SU-DHL-6 (cell line): ENCODE data around the gene NOC2L.
"Not testable (repeated sequence)": the region's sequence is repeated elsewhere in the genome, so short reads cannot be mapped to it uniquely, and the experiment has no call there.

ENCODE experiments used
- EZH2phosphoT487 ChIP-seq: fragments of 200-600 bp; sonication (generic), shearing (Covaris generic); conservative IDR thresholded peaks from 2 replicates; pipeline ENCODE4 v1.6.1; 2018; ENCODE audit warnings: mild to moderate bottlenecking, antibody characterized with exemption, low read length, moderate library complexity, mixed read lengths
- TF ChIP-seq, protein P1 (sequence below): fragments of 200-600 bp; sonication (generic); IDR thresholded peaks from one replicate; pipeline ENCODE4 v1.5.1; 2017; ENCODE audit warnings: antibody characterized with exemption, mild to moderate bottlenecking, low read length, moderate library complexity; ENCODE audit not compliant: insufficient read depth, poor library complexity, severe bottlenecking

DNA sequence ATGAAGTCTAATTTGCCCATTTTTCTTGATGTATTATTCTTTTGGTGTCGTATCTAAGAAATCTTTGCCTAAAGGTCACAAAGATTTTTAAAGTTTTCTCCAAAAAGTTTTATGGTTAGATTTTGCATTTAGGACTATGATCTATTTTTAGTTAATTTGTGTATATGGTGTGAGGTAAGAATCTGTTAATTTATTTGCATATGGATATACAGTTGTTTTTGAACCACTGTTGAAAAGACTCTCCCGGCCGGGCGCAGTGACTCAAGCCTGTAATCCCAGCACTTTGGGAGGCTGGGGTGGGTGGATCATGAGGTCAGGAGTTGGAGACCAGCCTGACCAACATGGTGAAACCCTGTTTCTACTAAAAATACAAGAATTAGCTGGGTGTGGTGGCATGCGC lies 29.0 kb upstream of the NOC2L start:
- TF ChIP-seq, protein P1, sequence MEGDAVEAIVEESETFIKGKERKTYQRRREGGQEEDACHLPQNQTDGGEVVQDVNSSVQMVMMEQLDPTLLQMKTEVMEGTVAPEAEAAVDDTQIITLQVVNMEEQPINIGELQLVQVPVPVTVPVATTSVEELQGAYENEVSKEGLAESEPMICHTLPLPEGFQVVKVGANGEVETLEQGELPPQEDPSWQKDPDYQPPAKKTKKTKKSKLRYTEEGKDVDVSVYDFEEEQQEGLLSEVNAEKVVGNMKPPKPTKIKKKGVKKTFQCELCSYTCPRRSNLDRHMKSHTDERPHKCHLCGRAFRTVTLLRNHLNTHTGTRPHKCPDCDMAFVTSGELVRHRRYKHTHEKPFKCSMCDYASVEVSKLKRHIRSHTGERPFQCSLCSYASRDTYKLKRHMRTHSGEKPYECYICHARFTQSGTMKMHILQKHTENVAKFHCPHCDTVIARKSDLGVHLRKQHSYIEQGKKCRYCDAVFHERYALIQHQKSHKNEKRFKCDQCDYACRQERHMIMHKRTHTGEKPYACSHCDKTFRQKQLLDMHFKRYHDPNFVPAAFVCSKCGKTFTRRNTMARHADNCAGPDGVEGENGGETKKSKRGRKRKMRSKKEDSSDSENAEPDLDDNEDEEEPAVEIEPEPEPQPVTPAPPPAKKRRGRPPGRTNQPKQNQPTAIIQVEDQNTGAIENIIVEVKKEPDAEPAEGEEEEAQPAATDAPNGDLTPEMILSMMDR, result not testable (repeated sequence)
- not testable (repeated sequence) for TF ChIP-seq EZH2phosphoT487
